GM12873 (cell line): ENCODE results near the gene CEP350.

Experiments used
- TF ChIP-seq, protein P1 (sequence below): IDR thresholded peaks from 2 replicates; pipeline ENCODE4 v1.5.1; 2012; ENCODE audit warnings: low read depth, mild to moderate bottlenecking, moderate library complexity, low read length, control low read depth; ENCODE audit not compliant: insufficient read depth; ENCODE audit errors: missing control alignments

CEP350 gene

GRCh38 chr1:180154325-180155181 lies 199.9 kb downstream of the CEP350 start, which contains the start of gene QSOX1:
TSS of gene QSOX1 (plus strand) at chr1:180154869. CDS start at chr1:180154908, 39 bp downstream.
- TF ChIP-seq, protein P1, sequence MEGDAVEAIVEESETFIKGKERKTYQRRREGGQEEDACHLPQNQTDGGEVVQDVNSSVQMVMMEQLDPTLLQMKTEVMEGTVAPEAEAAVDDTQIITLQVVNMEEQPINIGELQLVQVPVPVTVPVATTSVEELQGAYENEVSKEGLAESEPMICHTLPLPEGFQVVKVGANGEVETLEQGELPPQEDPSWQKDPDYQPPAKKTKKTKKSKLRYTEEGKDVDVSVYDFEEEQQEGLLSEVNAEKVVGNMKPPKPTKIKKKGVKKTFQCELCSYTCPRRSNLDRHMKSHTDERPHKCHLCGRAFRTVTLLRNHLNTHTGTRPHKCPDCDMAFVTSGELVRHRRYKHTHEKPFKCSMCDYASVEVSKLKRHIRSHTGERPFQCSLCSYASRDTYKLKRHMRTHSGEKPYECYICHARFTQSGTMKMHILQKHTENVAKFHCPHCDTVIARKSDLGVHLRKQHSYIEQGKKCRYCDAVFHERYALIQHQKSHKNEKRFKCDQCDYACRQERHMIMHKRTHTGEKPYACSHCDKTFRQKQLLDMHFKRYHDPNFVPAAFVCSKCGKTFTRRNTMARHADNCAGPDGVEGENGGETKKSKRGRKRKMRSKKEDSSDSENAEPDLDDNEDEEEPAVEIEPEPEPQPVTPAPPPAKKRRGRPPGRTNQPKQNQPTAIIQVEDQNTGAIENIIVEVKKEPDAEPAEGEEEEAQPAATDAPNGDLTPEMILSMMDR: no peak

DNA sequence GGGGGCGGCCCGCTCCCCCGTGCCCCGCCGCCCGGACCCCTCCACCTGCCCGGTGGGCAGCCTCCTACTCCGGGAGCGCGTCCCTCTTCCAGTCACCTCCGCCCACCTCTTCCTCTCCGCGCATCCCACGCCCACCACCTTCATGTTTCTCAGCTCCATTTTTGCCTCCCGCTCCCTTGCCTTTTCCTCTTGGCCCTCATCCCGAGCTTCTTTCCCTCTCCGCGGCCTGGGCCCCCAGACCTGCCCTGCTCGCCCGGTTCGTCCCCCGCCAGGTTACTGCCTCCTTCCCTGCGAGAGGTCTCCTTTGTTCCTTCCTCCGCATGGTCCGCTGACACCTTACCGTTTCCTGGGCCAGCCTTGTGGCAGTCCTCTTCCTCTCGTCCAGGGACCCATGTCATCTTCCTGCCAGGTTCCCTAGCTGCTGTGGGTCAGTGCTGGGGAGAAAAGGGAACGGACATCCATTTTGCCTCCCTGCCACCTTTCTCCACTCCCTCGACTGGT lies 200.6 kb downstream of the CEP350 start:
- TF ChIP-seq, protein P1: no peak

GRCh38 chr1:180156201-180156600 lies 201.6 kb downstream of the CEP350 start:
- TF ChIP-seq, protein P1: no peak

- TF ChIP-seq, protein P1: no peak
Observed at GRCh38 chr1:180156631-180157091, 202.1 kb downstream of the CEP350 start.

DNA sequence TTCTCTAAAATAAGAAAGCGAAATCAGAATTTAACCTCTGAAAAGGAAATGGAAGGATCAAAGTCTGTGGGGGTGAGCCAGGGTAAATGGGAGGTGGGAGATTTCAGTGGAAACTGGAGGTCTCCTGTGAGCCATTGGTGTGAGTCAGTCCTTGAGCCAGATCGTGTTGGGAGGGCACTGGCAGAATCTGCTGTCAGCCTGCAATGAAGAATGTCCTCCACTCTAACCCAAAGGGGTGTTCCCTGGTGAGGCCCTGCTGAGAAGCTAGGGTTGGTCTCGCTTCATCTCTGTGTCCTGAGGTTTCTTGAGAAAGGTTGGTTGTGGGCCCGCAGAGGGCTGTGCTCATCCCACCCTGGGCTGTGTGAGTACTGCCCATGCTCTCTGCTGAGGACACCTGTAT lies 202.5 kb downstream of the CEP350 start:
- TF ChIP-seq, protein P1: no peak

GRCh38 chr1:180157576-180158057 lies 203.0 kb downstream of the CEP350 start:
- TF ChIP-seq, protein P1: no peak
